GM19238 (cell line): ENCODE results near the gene SACS.
"Not testable (repeated sequence)": the region's sequence is repeated elsewhere in the genome, so short reads cannot be mapped to it uniquely, and the experiment has no call there.

Source experiments
- DNase-seq: peaks from one replicate; pipeline ENCODE4 v3.0.0; 2011; ENCODE audit warnings: low spot score; ENCODE audit not compliant: insufficient read length

SACS gene

GRCh38 chr13:23411706-23412105, 21.8 kb downstream of the SACS start:
- no peak for DNase-seq

- no peak for DNase-seq
Observed at GRCh38 chr13:23411220-23411619, 22.3 kb downstream of the SACS start.

GRCh38 chr13:23408026-23408425, 25.5 kb downstream of the SACS start:
- no peak for DNase-seq

- not testable (repeated sequence) for DNase-seq
Observed at GRCh38 chr13:23401156-23401555, 32.3 kb downstream of the SACS start.

- no peak for DNase-seq
Observed at GRCh38 chr13:23399347-23399746, 34.2 kb downstream of the SACS start.

- DNase-seq: no peak
Observed at GRCh38 chr13:23394821-23395220, 38.7 kb downstream of the SACS start.

- DNase-seq: no peak
Observed at GRCh38 chr13:23392925-23393645, 40.4 kb downstream of the SACS start.

DNA sequence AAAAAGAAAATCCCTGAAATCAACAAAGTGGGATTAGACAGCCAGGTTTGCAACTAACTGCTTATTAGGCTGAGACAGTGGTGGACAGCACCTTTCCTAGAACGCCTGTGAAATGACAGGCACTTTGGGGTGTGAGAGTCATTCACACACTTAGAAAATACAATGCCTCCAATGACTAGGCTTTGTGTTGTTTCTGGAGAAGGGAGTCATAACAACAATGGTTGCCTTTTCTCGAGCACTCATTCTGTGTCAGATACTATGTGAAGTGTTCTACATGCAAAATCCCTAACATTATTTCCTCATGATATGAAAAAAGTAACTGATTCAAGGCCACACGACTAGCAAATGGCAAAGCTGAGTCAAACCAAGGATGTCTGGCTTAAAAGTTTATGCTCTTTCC, 41.2 kb downstream of the SACS start:
- no peak for DNase-seq

DNA sequence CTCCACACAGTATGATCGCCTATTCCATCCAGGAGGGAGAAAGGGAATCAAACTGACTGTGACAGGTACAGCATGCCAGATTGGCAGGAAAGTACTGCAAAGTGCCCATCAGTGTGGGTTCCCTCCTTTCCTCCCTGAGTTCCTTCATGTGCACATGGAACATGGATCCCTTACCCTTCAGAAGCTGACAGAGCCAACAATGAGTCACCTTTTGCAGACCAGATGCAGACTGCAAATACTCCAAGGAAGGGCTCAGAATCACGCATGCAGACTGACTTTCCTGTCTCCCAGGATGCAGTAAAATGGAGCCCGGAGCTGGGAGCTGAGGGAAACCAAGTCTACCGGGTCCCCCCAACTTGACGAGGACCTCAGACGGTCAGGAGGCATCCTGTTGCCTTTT, 41.8 kb downstream of the SACS start:
- DNase-seq: no peak

DNA sequence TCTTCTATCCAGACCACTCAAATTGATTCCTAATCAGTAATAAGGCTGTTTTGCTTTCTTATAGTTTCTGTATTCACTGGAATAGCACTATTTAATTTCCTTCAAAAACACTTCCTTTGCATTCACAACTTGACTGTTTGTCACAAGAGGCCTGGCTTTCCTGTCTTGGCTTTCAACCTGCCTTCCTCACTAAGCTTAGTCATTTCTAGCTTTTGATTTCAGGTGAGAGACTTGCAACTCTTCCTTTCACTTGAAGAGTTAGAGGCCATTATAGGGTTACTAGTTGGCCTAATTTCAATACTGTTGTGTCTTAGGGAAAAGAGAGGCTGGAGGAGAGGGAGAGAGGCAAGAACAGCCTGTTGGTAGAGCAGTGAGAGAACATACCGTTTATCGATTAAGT, 47.0 kb downstream of the SACS start:
- DNase-seq: no peak

DNA sequence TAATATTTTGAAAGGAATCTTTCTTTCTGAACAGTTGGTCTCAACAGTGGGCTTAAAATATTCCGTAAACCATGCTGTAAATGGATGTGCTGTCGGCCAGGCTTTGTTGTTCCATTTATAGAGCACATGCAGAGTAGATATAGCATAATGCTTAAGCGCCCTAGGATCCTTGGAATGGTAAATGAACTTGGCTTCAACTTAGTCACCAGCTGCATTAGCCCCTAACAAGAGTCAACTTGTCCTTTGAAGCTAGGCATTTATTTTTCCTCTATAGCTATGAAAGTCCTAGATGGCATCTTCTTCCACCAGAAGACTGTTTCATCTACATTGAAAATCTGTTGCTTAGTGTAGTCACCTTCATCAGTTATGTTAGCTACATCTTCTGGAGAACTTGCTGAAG, 47.6 kb downstream of the SACS start:
- DNase-seq: no peak

DNA sequence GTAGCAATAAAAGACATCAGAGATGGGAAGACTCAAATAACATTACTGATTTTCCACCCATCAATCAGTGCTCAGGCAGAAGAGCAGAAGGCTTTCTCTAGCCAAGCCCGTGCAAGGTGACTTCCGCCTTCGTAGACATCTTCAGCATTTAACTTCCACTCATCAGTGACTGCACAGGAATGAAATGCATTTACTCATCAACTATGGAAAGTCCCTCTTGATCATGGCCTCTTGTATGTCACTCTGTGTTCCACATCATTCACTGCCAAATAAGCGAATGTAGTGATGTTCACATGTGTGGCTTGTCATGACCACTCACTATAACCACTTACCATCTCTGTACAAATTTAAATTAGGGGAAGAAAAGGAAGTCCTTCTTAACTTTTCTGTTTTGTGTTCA, 49.4 kb downstream of the SACS start:
- DNase-seq: peak; percentile 20

GRCh38 chr13:23383151-23383550, 50.4 kb downstream of the SACS start:
- no peak for DNase-seq

- no peak for DNase-seq
Observed at GRCh38 chr13:23381866-23382265, 51.6 kb downstream of the SACS start.

DNA sequence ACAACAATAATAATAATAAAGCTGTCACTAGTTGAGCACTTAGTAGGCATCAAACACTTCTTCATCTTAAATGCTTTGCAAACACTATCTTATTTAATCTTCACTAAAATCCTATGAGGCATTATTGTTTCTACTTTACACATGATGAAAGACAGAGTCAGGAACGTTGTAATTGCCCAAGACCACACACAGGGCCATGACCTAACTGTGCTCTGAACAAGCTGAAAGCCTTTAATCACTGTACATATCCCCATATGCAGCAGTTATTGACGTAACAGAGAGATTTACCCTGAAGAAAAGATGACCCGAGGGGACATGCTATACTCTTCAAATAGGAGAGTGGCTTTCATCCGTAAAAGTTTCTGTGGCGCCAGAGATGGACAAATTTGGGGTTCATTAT, 53.0 kb downstream of the SACS start:
- no peak for DNase-seq

DNA sequence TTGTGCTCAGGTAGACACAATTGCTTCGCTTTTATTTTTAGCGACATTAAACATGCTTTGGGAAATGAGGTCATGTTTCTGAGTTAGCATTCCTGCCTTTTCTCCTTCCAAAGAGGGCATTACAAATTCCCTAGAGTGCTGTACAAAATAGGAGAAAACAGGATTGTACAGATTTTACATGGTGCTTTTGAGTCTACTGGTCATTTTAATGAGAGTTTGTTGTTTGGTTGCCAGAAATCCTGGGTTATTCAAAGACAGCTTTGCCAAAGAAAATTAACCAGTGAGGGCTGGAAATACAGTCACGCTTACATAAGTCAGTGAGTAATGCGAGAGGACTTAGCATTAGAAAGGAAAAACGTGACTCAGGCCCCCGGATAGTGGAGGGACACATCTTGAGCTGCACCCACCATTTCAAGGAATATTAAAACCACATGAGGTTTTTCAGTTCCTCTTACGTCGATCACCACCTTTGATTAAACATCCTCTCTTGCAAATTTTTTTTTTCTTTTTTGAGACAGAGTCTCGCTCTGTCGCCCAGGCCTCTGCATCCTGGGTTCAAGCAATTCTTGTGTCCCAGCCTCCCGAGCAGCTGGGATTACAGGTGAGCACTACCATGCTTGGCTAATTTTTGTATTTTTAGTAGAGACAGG, 55.4 kb downstream of the SACS start:
- peak; percentile 11 for DNase-seq

- no peak for DNase-seq
Observed at GRCh38 chr13:23377579-23377978, 55.9 kb downstream of the SACS start.

DNA sequence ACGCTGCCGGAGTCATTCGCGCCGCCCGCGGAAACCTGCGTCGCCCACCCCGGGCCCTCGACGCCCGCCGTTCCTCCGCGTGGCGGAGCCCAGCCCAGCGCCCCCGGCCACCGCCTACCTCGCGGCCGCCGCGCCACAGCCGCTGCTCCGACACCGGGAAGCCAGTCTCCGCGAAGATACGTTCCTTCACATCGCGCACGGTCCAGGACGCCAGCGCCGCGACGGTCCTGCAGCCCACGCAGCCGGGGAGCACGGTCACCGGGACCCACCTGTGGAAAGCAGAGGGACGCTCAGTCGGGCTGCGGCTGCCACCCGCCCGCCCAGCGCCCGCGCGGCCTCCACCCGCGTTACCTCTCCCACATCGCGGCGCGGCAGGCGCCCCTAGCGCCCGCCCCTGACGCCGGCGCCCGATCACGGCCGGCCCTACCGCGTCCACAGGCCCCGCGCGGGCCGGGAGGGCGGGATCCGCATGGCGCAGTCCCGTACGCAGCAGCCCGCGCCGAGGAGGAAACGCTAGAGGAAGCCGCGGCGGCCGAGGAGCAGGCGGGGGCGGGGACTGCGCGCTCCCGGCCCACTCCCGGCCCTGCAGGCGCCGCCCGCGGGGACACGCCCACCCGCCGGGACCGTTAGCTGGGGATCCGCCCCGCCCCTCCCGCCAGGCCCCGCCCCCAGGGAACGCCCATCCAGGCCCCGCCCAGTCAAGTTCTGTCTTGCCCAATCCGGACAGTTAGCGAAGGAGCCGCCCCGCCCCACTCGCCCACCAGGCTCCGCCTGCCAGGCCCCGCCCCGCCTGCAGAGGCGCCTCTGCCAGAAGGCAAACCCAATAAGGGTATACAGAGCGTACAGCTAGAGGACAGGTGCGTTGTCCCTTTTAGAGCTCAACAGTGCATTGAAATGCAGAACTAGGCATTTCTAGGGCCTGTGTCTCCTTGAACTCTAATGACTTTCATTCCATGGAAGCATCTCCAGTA, 58.2 kb downstream of the SACS start:
- DNase-seq: peak; percentile 91

DNA sequence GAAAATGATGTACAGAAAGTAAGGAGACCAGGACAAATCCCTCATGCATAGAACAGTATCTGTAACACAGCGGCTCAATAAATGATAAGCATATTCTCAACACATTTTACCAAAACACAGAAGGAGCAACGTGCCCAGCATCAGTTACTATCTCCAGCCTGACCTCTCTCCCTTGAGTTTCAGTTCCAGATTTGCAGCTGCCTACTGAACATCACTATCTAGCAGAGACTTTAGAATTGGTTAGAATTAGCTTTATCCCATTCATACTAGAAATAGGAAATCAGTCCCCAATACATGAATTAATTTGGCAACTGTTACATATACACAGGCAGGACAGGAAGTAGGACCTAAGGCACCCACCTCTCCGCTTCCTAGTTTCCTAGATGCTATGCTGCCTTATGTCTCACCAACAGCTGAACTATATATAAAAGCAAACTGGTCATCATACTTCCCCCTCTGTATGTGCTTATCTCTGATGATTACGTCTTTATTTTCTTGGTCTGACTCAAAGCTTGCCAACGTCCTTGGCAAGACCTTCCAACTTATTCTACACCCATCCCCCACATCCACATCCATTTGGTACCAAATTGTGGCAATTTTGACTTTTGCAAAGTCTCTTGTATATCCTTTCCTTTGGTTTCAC, 61.1 kb downstream of the SACS start:
- no peak for DNase-seq

- no peak for DNase-seq
Observed at GRCh38 chr13:23367907-23368306, 65.6 kb downstream of the SACS start.

DNA sequence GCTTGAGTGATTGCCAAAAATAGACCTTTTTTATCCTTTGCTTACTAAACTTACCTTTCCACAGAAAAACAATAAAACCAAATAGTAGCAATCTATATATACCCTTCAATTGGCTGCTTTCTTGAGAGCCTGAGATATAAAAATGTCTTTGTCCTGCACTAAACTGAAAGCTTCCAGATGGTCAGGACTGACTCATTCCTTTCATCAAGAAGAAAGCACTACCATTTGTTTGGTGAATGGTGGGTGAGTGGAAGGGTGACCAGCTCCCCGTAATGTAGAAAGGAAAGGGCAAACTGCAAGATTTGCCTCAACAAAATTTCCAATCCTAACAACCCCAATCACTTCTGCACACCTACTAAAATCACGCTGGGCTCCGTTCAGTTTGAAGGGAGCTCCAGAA, 67.8 kb downstream of the SACS start:
- no peak for DNase-seq

DNA sequence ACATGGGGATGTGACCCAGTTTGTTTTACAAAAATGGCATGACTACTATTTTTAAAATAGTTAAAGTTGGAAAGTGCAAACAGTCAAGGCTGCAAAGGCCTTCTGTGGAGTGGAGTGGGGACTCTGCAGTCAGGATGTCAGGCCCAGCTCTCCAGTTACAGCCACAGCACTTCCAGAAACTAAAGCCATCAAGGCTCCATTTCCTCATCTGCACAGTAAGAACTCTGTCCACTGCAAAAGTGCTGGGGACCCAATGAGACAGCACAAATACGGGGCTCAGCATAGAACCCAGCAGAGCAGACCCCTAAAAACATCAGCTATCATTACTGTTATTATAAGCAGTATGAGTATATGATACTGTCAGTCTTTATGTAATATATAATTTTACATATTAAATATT, 73.6 kb downstream of the SACS start:
- no peak for DNase-seq
